PFSK-1 (cell line): ENCODE results near the gene OR52M1.

ENCODE experiments used
- POLR2AphosphoS5 ChIP-seq: IDR thresholded peaks from 2 replicates; pipeline ENCODE4 v1.6.1; 2012; ENCODE audit warnings: low read depth, mild to moderate bottlenecking, control low read depth, low read length, moderate library complexity
- TAF1 ChIP-seq: IDR thresholded peaks from 2 replicates; pipeline ENCODE4 v1.6.1; 2012; ENCODE audit warnings: low read length, control low read depth, borderline replicate concordance; ENCODE audit not compliant: insufficient read depth
- TF ChIP-seq, protein P1 (sequence below), 2 experiments: IDR thresholded peaks; 2 replicates each; pipeline versions ENCODE4 v1.6.1 to v1.8.0; 2011 to 2012; ENCODE audit warnings: low read depth in 2 of 2, low read length in 2 of 2, control low read depth in 1 of 2, inconsistent platforms in 1 of 2, mild to moderate bottlenecking in 1 of 2, moderate library complexity in 1 of 2; ENCODE audit not compliant: insufficient read depth in 1 of 2

DNA sequence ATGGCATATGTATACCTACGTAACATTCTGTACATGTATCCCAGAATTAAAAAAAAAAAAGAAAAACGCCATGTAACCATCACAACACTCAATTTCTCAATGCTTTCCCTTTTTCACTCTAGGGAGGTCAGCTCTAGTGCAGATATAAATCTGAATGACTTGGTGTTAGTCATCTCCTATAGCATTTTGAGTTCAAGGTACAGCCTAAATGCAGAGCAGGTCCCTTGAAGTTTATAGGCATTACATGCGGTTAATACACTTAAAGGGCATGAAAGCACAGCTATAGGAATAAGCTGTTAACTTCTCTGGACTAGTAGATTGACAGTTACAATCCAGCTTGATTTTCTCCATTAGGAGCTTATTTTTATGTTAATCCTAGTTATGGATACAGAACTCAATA is 20.4 kb downstream of the OR52M1 start:
- TF ChIP-seq TAF1 (no peak), POLR2AphosphoS5 (no peak)
- TF ChIP-seq, protein P1, sequence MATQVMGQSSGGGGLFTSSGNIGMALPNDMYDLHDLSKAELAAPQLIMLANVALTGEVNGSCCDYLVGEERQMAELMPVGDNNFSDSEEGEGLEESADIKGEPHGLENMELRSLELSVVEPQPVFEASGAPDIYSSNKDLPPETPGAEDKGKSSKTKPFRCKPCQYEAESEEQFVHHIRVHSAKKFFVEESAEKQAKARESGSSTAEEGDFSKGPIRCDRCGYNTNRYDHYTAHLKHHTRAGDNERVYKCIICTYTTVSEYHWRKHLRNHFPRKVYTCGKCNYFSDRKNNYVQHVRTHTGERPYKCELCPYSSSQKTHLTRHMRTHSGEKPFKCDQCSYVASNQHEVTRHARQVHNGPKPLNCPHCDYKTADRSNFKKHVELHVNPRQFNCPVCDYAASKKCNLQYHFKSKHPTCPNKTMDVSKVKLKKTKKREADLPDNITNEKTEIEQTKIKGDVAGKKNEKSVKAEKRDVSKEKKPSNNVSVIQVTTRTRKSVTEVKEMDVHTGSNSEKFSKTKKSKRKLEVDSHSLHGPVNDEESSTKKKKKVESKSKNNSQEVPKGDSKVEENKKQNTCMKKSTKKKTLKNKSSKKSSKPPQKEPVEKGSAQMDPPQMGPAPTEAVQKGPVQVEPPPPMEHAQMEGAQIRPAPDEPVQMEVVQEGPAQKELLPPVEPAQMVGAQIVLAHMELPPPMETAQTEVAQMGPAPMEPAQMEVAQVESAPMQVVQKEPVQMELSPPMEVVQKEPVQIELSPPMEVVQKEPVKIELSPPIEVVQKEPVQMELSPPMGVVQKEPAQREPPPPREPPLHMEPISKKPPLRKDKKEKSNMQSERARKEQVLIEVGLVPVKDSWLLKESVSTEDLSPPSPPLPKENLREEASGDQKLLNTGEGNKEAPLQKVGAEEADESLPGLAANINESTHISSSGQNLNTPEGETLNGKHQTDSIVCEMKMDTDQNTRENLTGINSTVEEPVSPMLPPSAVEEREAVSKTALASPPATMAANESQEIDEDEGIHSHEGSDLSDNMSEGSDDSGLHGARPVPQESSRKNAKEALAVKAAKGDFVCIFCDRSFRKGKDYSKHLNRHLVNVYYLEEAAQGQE (IDR thresholded peaks at IDR 0.05; ENCODE audit: insufficient read depth in 1 of 2, low read depth in 2 of 2, low read length in 2 of 2), result no peak
